Measurements from ENCODE around the gene ZACN.
"Not testable (repeated sequence)": the region's sequence is repeated elsewhere in the genome, so short reads cannot be mapped to it uniquely, and the experiment has no call there.

ZACN gene

DNA sequence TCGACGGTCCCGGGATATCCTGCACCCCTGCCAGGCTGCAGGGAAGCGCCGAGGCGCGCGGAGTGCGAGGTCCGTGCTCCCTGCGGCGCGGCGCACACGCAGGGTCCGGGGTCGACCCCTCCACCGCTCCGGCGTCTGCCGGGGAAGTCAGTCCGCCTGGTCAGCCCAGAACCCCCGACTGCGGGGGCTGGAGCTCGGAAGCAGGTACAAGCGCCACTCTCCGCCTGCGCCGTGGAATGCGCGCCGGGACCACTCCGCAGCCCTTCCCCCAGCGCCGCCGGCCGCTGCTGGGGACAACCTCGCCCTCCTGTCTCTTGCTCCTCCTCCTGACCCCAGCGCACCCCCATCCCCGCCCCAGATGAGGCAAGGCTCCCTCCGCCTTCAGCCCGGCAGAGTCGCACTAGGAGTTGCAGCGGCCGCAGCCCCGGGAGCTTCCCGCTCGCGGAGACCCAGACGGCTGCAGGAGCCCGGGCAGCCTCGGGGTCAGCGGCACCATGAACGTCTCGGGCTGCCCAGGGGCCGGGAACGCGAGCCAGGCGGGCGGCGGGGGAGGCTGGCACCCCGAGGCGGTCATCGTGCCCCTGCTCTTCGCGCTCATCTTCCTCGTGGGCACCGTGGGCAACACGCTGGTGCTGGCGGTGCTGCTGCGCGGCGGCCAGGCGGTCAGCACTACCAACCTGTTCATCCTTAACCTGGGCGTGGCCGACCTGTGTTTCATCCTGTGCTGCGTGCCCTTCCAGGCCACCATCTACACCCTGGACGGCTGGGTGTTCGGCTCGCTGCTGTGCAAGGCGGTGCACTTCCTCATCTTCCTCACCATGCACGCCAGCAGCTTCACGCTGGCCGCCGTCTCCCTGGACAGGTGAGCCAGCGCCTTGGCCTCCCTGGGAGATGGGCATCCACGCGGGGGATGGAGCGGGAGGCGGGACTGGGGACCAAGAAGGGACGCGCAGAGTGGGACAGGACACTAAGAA, 4.3 kb upstream of the ZACN start, which contains the start of gene GALR2:
Gene GALR2 (plus strand): TSS at position 392 of the 974 bp plus-strand sequence. CDS start 103 bp downstream, at position 495.
- Mint-ChIP-seq H3K4me3 (peak within 1 kb of the TSS; percentile 68), H3K36me3 (ENCODE audit: low read depth) (peaks cover 5% of the 10 kb centered on the region), H3K27me3 (peaks cover 51% of the 10 kb centered on the region), H3K4me1 (ENCODE audit: low read depth) (peaks cover 64% of the 10 kb centered on the region), H3K27ac (no peak within 1 kb of the TSS), H3K9me3 (no peaks in the 10 kb centered on the region)

DNA sequence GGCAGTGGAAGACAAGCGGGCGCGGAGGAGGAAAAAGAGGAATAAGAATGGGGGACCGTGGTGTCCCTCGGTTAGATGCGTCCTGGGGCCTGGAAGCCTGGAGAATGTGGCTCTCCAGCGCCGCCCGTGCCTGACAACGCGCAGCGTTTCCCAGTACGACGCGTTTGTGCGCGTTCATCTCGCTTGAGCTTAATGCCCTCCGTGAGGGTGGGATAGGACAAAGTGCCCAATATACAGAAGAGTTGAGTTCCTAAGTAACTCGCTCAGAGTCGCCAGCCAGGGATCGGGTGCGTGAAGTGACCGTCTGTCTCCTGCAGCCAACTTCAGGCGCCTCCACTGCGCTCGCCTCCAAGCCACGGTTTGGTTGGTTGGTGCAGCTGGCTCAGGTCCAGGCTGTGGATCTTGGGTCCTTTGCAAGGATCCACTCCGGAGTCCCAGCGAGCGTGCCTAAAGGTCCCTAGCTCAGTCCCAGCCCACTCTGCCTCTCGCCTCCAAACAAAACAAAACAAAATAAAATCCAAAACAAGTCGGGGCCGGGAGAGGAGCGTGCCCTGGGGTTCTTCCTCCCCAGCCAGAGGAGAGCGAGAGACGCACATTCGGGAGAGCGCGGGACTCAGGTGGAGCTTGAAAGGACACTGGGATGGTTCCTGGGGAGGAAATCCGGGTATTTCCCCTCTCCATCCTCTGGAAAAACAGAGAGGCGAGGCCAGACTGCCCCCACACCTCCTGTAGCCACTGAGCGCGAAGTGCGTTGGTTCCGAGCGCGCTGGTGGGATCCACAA, 3.4 kb upstream of the ZACN start:
- Mint-ChIP-seq H3K9me3 (no peaks in the 10 kb centered on the region), H3K4me3 (peak overlapping the region; percentile 68), H3K27ac (no peak overlapping the region), H3K27me3 (peaks cover 51% of the 10 kb centered on the region), H3K4me1 (ENCODE audit: low read depth) (peaks cover 61% of the 10 kb centered on the region), H3K36me3 (ENCODE audit: low read depth) (no peaks in the 10 kb centered on the region)

- H3K4me3 Mint-ChIP-seq: peak overlapping the region; percentile 75
- H3K9me3 Mint-ChIP-seq: no peaks in the 10 kb centered on the region
- H3K36me3 Mint-ChIP-seq (ENCODE audit: low read depth): no peaks in the 10 kb centered on the region
- H3K4me1 Mint-ChIP-seq (ENCODE audit: low read depth): peaks cover 54% of the 10 kb centered on the region
- H3K27ac Mint-ChIP-seq: no peak overlapping the region
- peaks cover 51% of the 10 kb centered on the region for H3K27me3 Mint-ChIP-seq
These were observed 2.7 kb upstream of the ZACN start for GRCh38 chr17:76076146-76076764.

- Mint-ChIP-seq H3K9me3 (no peaks in the 10 kb centered on the region), H3K4me3 (peak overlapping the region; percentile 75)
These were observed 2.0 kb upstream of the ZACN start for GRCh38 chr17:76076765-76077583.

GRCh38 chr17:76077584-76078110, 1.3 kb upstream of the ZACN start:
- H3K36me3 Mint-ChIP-seq (ENCODE audit: low read depth): no peaks in the 10 kb centered on the region
- H3K27ac Mint-ChIP-seq: no peak overlapping the region
- H3K9me3 Mint-ChIP-seq: no peaks in the 10 kb centered on the region
- H3K27me3 Mint-ChIP-seq: peaks cover 51% of the 10 kb centered on the region
- no peak overlapping the region for H3K4me3 Mint-ChIP-seq
- H3K4me1 Mint-ChIP-seq (ENCODE audit: low read depth): peaks cover 50% of the 10 kb centered on the region

More at GRCh38 chr17:76076765-76077583, 2.0 kb upstream of the ZACN start:
- H3K36me3 Mint-ChIP-seq (ENCODE audit: low read depth): no peaks in the 10 kb centered on the region
- no peak overlapping the region for H3K27ac Mint-ChIP-seq
- H3K27me3 Mint-ChIP-seq: peaks cover 51% of the 10 kb centered on the region
- peaks cover 50% of the 10 kb centered on the region for H3K4me1 Mint-ChIP-seq (ENCODE audit: low read depth)

DNA sequence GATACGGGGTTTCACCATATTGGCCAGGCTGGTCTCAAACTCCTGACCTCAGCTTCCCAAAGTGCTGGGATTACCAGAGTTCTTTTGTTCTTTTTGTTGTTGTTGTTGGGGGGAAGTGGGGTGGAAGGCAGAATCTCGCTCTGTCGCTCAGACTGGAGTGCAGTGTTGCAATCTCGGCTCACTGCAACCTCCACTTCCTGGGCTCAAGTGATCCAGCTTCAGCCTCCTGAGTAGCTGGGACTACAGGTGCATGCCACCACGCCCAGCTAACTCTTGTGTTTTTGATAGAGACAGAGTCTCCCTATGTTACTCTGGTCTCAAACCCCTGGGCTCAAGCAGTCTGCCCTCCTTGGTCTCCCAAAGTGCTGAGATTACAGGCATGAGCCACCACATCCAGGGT, 612 bp upstream of the ZACN start:
- H3K9me3 Mint-ChIP-seq; H3K36me3 Mint-ChIP-seq (ENCODE audit: low read depth); H3K4me3 Mint-ChIP-seq; H3K27ac Mint-ChIP-seq: not testable (repeated sequence)
- Mint-ChIP-seq H3K4me1 (ENCODE audit: low read depth) (peaks cover 46% of the 10 kb centered on the region), H3K27me3 (peaks cover 51% of the 10 kb centered on the region)

GRCh38 chr17:76079535-76079955, 563 bp downstream of the ZACN start:
- Mint-ChIP-seq H3K27ac (no peak overlapping the region), H3K36me3 (ENCODE audit: low read depth) (peaks cover 7% of the 10 kb centered on the region), H3K9me3 (no peaks in the 10 kb centered on the region), H3K27me3 (peaks cover 43% of the 10 kb centered on the region), H3K4me3 (no peak overlapping the region), H3K4me1 (ENCODE audit: low read depth) (peaks cover 46% of the 10 kb centered on the region)

GRCh38 chr17:76079956-76080767, 1.2 kb downstream of the ZACN start:
- H3K36me3 Mint-ChIP-seq (ENCODE audit: low read depth): peaks cover 12% of the 10 kb centered on the region
- H3K9me3 Mint-ChIP-seq: no peaks in the 10 kb centered on the region
- peaks cover 40% of the 10 kb centered on the region for H3K4me1 Mint-ChIP-seq (ENCODE audit: low read depth)
- peaks cover 37% of the 10 kb centered on the region for H3K27me3 Mint-ChIP-seq
- H3K27ac Mint-ChIP-seq: no peak overlapping the region
- H3K4me3 Mint-ChIP-seq: no peak overlapping the region

DNA sequence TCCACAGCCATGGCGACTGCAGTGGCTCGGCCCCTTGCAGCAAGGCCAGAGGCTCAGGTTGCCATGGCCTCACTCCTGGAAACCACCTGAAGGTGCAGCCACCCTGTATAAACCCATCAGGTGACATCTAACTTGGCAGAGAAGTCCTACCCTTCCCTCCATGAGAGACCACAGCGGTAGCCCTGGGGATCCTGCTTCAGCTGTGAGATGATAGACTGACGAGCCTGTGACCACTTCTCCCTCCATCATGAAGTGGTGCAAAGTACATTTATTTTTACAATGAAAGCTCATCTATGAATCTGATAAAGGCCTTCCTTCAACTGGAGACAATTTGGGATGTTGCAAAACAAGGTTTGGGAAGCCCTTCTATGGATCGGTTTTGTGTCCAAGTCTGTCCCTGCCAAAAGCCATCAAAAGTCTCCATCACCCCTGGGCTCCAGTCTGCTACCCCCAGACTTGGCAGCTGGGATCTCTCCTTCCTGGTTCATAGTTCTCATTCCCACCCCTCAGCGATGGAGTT, 1.8 kb downstream of the ZACN start:
- peaks cover 30% of the 10 kb centered on the region for H3K27me3 Mint-ChIP-seq
- H3K4me3 Mint-ChIP-seq: no peak overlapping the region
- no peaks in the 10 kb centered on the region for H3K9me3 Mint-ChIP-seq
- H3K27ac Mint-ChIP-seq: no peak overlapping the region
- H3K4me1 Mint-ChIP-seq (ENCODE audit: low read depth): peaks cover 33% of the 10 kb centered on the region
- H3K36me3 Mint-ChIP-seq (ENCODE audit: low read depth): peaks cover 15% of the 10 kb centered on the region

- peaks cover 26% of the 10 kb centered on the region for H3K4me1 Mint-ChIP-seq (ENCODE audit: low read depth)
- peaks cover 15% of the 10 kb centered on the region for H3K36me3 Mint-ChIP-seq (ENCODE audit: low read depth)
- H3K27ac Mint-ChIP-seq: no peak overlapping the region
- H3K9me3 Mint-ChIP-seq: no peaks in the 10 kb centered on the region
- H3K27me3 Mint-ChIP-seq: peaks cover 24% of the 10 kb centered on the region
- no peak overlapping the region for H3K4me3 Mint-ChIP-seq
These were observed 2.6 kb downstream of the ZACN start for GRCh38 chr17:76081295-76082210.

DNA sequence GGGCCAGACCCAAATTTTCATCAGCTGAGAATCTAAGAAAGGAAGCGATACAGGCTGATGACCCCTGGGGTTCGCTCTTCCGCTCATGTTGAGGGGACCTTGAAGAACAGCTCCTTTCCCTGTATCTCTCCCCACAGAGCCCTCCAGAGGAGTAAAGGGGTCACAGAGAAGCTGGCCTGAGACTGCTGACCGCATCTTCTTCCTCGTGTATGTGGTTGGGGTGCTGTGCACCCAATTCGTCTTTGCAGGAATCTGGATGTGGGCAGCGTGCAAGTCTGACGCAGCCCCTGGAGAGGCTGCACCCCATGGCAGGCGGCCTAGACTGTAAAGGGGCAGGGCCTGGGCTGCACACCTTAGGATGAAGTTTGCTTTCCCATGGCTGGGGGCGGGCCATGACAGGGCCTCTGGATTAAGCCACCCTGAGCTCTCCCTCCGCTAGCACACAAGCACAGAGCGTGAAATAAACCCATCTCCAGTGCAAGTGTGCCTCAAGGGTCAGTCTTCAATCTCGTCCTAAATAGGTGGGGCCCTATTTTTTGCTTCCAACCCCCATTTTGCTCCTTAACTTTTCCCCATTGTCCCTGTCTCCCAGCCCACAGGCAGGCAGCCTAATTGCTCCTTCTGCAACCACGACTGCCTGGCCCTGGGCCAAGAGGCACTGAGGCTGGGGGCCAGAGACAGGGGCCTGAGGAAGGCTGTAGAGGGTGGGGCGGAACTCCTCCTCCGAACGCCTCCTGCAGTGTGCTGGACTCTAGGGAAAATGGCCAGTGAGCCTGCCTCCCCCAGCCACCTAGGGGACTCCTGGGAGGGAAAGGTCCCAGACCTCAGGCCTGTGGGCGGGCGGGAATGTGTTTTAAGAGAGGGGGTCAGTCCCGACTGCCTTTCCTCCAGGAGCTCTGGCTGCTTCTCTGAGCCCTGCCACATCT, 3.6 kb downstream of the ZACN start:
- Mint-ChIP-seq H3K27ac (no peak overlapping the region), H3K4me3 (no peak overlapping the region), H3K27me3 (peaks cover 13% of the 10 kb centered on the region), H3K9me3 (no peaks in the 10 kb centered on the region), H3K36me3 (ENCODE audit: low read depth) (peaks cover 15% of the 10 kb centered on the region), H3K4me1 (ENCODE audit: low read depth) (peaks cover 16% of the 10 kb centered on the region)
